Spleen (tissue), 11 donors: ENCODE measurements around the gene TRPM5. TPM values are rescaled to one million over a fixed set of nuclear protein-coding genes. Genes with fewer than 3 reads are reported as not detected.

Experiments used
- DNase-seq: peaks from one replicate; pipeline ENCODE4 v3.0.0-alpha.2; 2020
- H3K27ac ChIP-seq, 8 donors: fragments of 200-600 bp; sonication (generic) in 7 of 8; 1 replicate in 4 of 8; 2 replicates in 4 of 8; pipeline versions ENCODE4 v1.5.0 to v1.8.0; 2016 to 2021; ENCODE audit warnings: inconsistent platforms in 4 of 8, mild to moderate bottlenecking in 4 of 8, moderate library complexity in 1 of 8
- H3K27me3 ChIP-seq, 7 donors: fragments of 200-600 bp; sonication (generic) in 6 of 7; replicated peaks in 1 of 7; 1 replicate in 4 of 7; 2 replicates in 3 of 7; pipeline versions ENCODE4 v1.5.0 to v1.8.0; 2016 to 2021; ENCODE audit warnings: inconsistent platforms in 3 of 7, mild to moderate bottlenecking in 1 of 7
- H3K36me3 ChIP-seq, 6 donors: fragments of 200-600 bp; sonication (generic) in 5 of 6; 1 replicate in 4 of 6; 2 replicates in 2 of 6; pipeline versions ENCODE4 v1.5.0 to v1.8.0; 2016 to 2021; ENCODE audit warnings: inconsistent platforms in 2 of 6
- H3K4me1 ChIP-seq, 6 donors: fragments of 200-600 bp; sonication (generic) in 5 of 6; 1 replicate in 3 of 6; 2 replicates in 3 of 6; pipeline versions ENCODE4 v1.5.0 to v1.8.0; 2016 to 2021; ENCODE audit warnings: inconsistent platforms in 3 of 6
- H3K4me3 ChIP-seq, 8 donors: fragments of 200-600 bp; sonication (generic) in 7 of 8; 1 replicate in 4 of 8; 2 replicates in 4 of 8; pipeline versions ENCODE4 v1.5.0 to v1.8.0; 2016 to 2021; ENCODE audit warnings: inconsistent platforms in 4 of 8, mild to moderate bottlenecking in 4 of 8, moderate library complexity in 2 of 8
- H3K9me3 ChIP-seq, 8 donors: fragments of 200-600 bp; sonication (generic) in 7 of 8; 1 replicate in 4 of 8; 2 replicates in 4 of 8; pipeline versions ENCODE4 v1.5.0 to v1.8.0; 2016 to 2021; ENCODE audit warnings: inconsistent platforms in 4 of 8
- CTCF ChIP-seq, 11 experiments: fragments of 200-600 bp in 7 of 11; fragments of 450-650 bp in 4 of 11; sonication (generic) in 4 of 11; IDR thresholded peaks in 8 of 11; conservative IDR thresholded peaks in 3 of 11; 1 replicate in 7 of 11; 2 replicates in 4 of 11; pipeline versions ENCODE4 v1.4.0 to v1.8.0; 2016 to 2021; ENCODE audit warnings: antibody characterized with exemption in 11 of 11, inconsistent platforms in 4 of 11, mild to moderate bottlenecking in 1 of 11
- POLR2A ChIP-seq, 3 donors: fragments of 450-650 bp; IDR thresholded peaks; one replicate each; pipeline ENCODE4 v1.5.1; 2017; ENCODE audit warnings: antibody characterized with exemption in 3 of 3, mild to moderate bottlenecking in 1 of 3
- POLR2AphosphoS5 ChIP-seq, 3 donors: sonication (generic); formaldehyde crosslinking; IDR thresholded peaks; one replicate each; pipeline ENCODE4 v1.5.1; 2017; ENCODE audit warnings: antibody characterized with exemption in 3 of 3
- WGBS, 5 donors: extraction: QIAGEN DNeasy Blood & Tissue Kit in 3 of 5; methylation state at CpG; one replicate each; pipeline versions ENCODE4 v1.1.5 to v1.1.7; 2013 to 2018; 5-methylcytosine and 5-hydroxymethylcytosine counted together
- intact Hi-C: fragments of 100-400 bp; cut with DNase I; formaldehyde crosslinking; loops from one replicate; pipeline ENCODE4 v1.15.0; 2023; ENCODE audit warnings: low total_unique reads
- polyA plus RNA-seq, 3 donors: library from polyadenylated mRNA; stranded (reverse); fragments of 200-250 nt; gene quantifications; one replicate each; pipeline ENCODE4 v1.2.1, GENCODE V29; 2013
- total RNA-seq, 7 donors: library from RNA; depleted of rRNA in 3 of 7; stranded (reverse); fragments of >200 nt in 3 of 7; fragmentation: NEBNext Ultra II Directional in 4 of 7; extraction: Animal tissue kit (Norgen Biotek cat#: 25700) in 4 of 7; gene quantifications; one replicate each; pipeline versions ENCODE4 v1.1.0 to v1.2.1, GENCODE V29; 2016 to 2021
- donor health status: healthy with polysubstance abuse.
- donor health status: DM: no; HTN: no; CAD: no; lungs with moderate emphysema.
- donor health status: DM: no; HTN: no; CAD: no.
- donor health status: Bipolar disorder and iron deficiency.
- donor health status: healthy.
- donor health status: DM: no; HTN: no; CAD: no.
- donor health status: DM: yes; HTN: yes; CAD: no.

The TRPM5 gene
- total and polyA plus RNA-seq, 10 donors: 0.02 to 0.28 (median 0.16) TPM; not detected in 4

GRCh38 chr11:2468363-2469235 lies 24.3 kb upstream of the TRPM5 start:
- no peak for DNase-seq

GRCh38 chr11:2467695-2468055 lies 23.4 kb upstream of the TRPM5 start:
- peak overlapping the region in 1 of 8 donors; percentile 30 for H3K4me3 ChIP-seq
- intact Hi-C loops: no loop called here
- no peaks in the 10 kb centered on the region for H3K36me3 ChIP-seq
- no peaks in the 10 kb centered on the region for H3K27me3 ChIP-seq
- WGBS, 5 donors: 72 to 84% (median 77%) methylated on average over 5 to 7 of the region's 7 CpGs
- peaks cover 13 to 60% (median 39%) of the 10 kb centered on the region in 6 donors for H3K4me1 ChIP-seq
- H3K27ac ChIP-seq: no peak overlapping the region
- H3K9me3 ChIP-seq: no peaks in the 10 kb centered on the region
- peak; percentile 79 for DNase-seq
- TF ChIP-seq CTCF (IDR thresholded peaks at IDR 0.05 in 8 of 11, conservative IDR thresholded peaks at IDR 0.05 in 3 of 11) (no peak), POLR2A (IDR thresholded peaks at IDR 0.05) (no peak), POLR2AphosphoS5 (IDR thresholded peaks at IDR 0.05) (no peak)

More at GRCh38 chr11:2468363-2469235, 24.3 kb upstream of the TRPM5 start:
- intact Hi-C loops: no loop called here
- Histone ChIP-seq H3K4me1 (peaks cover 13 to 51% (median 31%) of the 10 kb centered on the region in 6 donors), H3K4me3 (no peak overlapping the region), H3K9me3 (no peaks in the 10 kb centered on the region), H3K36me3 (no peaks in the 10 kb centered on the region), H3K27ac (no peak overlapping the region), H3K27me3 (no peaks in the 10 kb centered on the region)
- TF ChIP-seq POLR2A (IDR thresholded peaks at IDR 0.05) (no peak), CTCF (IDR thresholded peaks at IDR 0.05 in 8 of 11, conservative IDR thresholded peaks at IDR 0.05 in 3 of 11) (no peak)
- WGBS, 5 donors: 77 to 87% (median 80%) methylated on average over 21 of the region's 21 CpGs

- intact Hi-C loops: no loop called here
- Histone ChIP-seq H3K4me3 (peak overlapping the region in 1 of 8 donors; percentile 30), H3K27me3 (no peaks in the 10 kb centered on the region), H3K9me3 (no peaks in the 10 kb centered on the region), H3K27ac (no peak overlapping the region), H3K4me1 (peaks cover 13 to 61% (median 42%) of the 10 kb centered on the region in 6 donors), H3K36me3 (no peaks in the 10 kb centered on the region)
- TF ChIP-seq POLR2AphosphoS5 (IDR thresholded peaks at IDR 0.05) (peak in 2 of 3 donors; percentile 12 to 27), POLR2A (IDR thresholded peaks at IDR 0.05) (no peak)
- WGBS, 5 donors: 49 to 58% (median 58%) methylated on average over 13 to 16 of the region's 16 CpGs
- peak; percentile 84 for DNase-seq
Observed at GRCh38 chr11:2466869-2467694, 22.8 kb upstream of the TRPM5 start.

GRCh38 chr11:2466069-2466801 lies 21.9 kb upstream of the TRPM5 start:
- Histone ChIP-seq H3K27ac (no peak overlapping the region), H3K9me3 (no peaks in the 10 kb centered on the region), H3K4me1 (peaks cover 13 to 61% (median 42%) of the 10 kb centered on the region in 6 donors), H3K27me3 (no peaks in the 10 kb centered on the region), H3K4me3 (no peak overlapping the region), H3K36me3 (no peaks in the 10 kb centered on the region)
- TF ChIP-seq POLR2A (IDR thresholded peaks at IDR 0.05) (no peak), POLR2AphosphoS5 (IDR thresholded peaks at IDR 0.05) (no peak), CTCF (IDR thresholded peaks at IDR 0.05 in 8 of 11, conservative IDR thresholded peaks at IDR 0.05 in 3 of 11) (no peak)
- intact Hi-C loops: no loop called here
- peak; percentile 73 for DNase-seq
- WGBS, 5 donors: 64 to 84% (median 80%) methylated on average over 6 to 9 of the region's 9 CpGs
